HEK293T (cell line): ENCODE results near the gene VILL.

Experiments used
- CTCF ChIA-PET: fragments of 350-600 bp; formaldehyde crosslinking; extraction: SDS; loops from one replicate; lab custom pipeline; 2021; ENCODE audit warnings: antibody characterized with exemption, inconsistent platforms; lab: Yijun Ruan, JAX
- POLR2A ChIA-PET: fragments of 350-600 bp; formaldehyde crosslinking; extraction: SDS; loops from one replicate; lab custom pipeline; 2020; ENCODE audit warnings: antibody characterized with exemption, inconsistent platforms; lab: Yijun Ruan, JAX
- DNase-seq: peaks from one replicate; pipeline ENCODE4 v3.0.0; 2012; ENCODE audit warnings: mixed read lengths; ENCODE audit errors: extremely low spot score
- ARNT ChIP-seq: fragments of 450-650 bp; IDR thresholded peaks from 2 replicates; pipeline ENCODE4 v1.6.1; 2017; ENCODE audit warnings: mild to moderate bottlenecking
- BHLHE40 ChIP-seq: fragments of 450-650 bp; IDR thresholded peaks from 2 replicates; pipeline ENCODE4 v1.6.1; 2016; ENCODE audit warnings: mild to moderate bottlenecking, moderate library complexity, borderline replicate concordance
- CTBP1 ChIP-seq: fragments of 450-650 bp; IDR thresholded peaks from 2 replicates; pipeline ENCODE4 v1.6.1; 2016; ENCODE audit warnings: borderline replicate concordance
- ELF4 ChIP-seq: fragments of 450-650 bp; IDR thresholded peaks from 2 replicates; pipeline ENCODE4 v1.6.1; 2017; ENCODE audit warnings: antibody characterized with exemption
- FOXA1 ChIP-seq: fragments of 450-650 bp; IDR thresholded peaks from 2 replicates; pipeline ENCODE4 v1.6.1; 2016; ENCODE audit warnings: mild to moderate bottlenecking
- FOXK2 ChIP-seq: fragments of 450-650 bp; IDR thresholded peaks from 2 replicates; pipeline ENCODE4 v1.6.1; 2016; ENCODE audit warnings: mild to moderate bottlenecking
- FOXM1 ChIP-seq: fragments of 450-650 bp; IDR thresholded peaks from 2 replicates; pipeline ENCODE4 v1.6.1; 2017; ENCODE audit warnings: mild to moderate bottlenecking, borderline replicate concordance
- HDGF ChIP-seq: fragments of 450-650 bp; IDR thresholded peaks from 2 replicates; pipeline ENCODE4 v1.6.1; 2017; ENCODE audit warnings: antibody characterized with exemption, borderline replicate concordance
- L3MBTL2 ChIP-seq: fragments of 450-650 bp; conservative IDR thresholded peaks from 2 replicates; pipeline ENCODE4 v1.6.1; 2016; ENCODE audit warnings: mild to moderate bottlenecking
- LEF1 ChIP-seq: fragments of 450-650 bp; IDR thresholded peaks from 2 replicates; pipeline ENCODE4 v1.6.1; 2017; ENCODE audit warnings: mild to moderate bottlenecking, borderline replicate concordance
- NFRKB ChIP-seq: fragments of 450-650 bp; IDR thresholded peaks from 2 replicates; pipeline ENCODE4 v1.6.1; 2016; ENCODE audit warnings: mild to moderate bottlenecking, moderate library complexity
- SP1 ChIP-seq: fragments of 450-650 bp; IDR thresholded peaks from 2 replicates; pipeline ENCODE4 v1.6.1; 2017
- SUZ12 ChIP-seq: fragments of 450-650 bp; IDR thresholded peaks from 2 replicates; pipeline ENCODE4 v1.6.1; 2016; ENCODE audit warnings: mild to moderate bottlenecking
- TARDBP ChIP-seq: fragments of 450-650 bp; IDR thresholded peaks from 2 replicates; pipeline ENCODE4 v1.6.1; 2016
- ZNF384 ChIP-seq: fragments of 450-650 bp; IDR thresholded peaks from 2 replicates; pipeline ENCODE4 v1.6.1; 2016
- TF ChIP-seq, protein P1 (sequence below): fragments of 450-650 bp; IDR thresholded peaks from 2 replicates; pipeline ENCODE4 v1.6.1; 2016

The VILL gene

DNA sequence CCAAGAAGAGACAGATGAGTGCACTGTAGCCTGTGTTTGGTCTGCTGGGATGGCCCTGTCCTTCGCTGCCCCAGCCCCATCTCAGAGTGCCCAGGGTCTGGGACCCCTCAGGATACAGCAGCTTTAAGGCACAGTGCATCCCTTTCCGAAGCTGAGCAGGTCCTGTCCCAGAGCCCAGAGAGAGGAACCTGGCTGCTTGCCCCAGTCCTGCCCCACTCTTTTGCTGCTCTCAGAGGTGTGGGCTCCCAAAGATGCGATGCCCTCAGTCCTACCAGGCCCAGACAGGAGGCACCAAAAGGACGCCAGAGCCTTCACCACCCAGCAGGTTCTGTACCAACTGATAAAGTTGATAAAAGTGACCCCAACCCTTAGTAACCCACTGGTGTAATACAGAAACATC, 30.6 kb downstream of the VILL start:
- TF ChIP-seq LEF1 (no peak), FOXK2 (no peak), SP1 (no peak), ZNF384 (no peak), ARNT (no peak), BHLHE40 (no peak), TARDBP (no peak), NFRKB (no peak), HDGF (no peak), L3MBTL2 (no peak), SUZ12 (no peak), ELF4 (no peak), FOXA1 (no peak)
- TF ChIP-seq, protein P1, sequence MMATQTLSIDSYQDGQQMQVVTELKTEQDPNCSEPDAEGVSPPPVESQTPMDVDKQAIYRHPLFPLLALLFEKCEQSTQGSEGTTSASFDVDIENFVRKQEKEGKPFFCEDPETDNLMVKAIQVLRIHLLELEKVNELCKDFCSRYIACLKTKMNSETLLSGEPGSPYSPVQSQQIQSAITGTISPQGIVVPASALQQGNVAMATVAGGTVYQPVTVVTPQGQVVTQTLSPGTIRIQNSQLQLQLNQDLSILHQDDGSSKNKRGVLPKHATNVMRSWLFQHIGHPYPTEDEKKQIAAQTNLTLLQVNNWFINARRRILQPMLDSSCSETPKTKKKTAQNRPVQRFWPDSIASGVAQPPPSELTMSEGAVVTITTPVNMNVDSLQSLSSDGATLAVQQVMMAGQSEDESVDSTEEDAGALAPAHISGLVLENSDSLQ, result no peak
- POLR2A ChIA-PET, result interaction anchor here (1.0 kb wide), 1 partner anchor 144 kb away, joined by 3 read pairs; the partner anchor contains the start of gene OXSR1
- DNase-seq, result no peak
- CTCF ChIA-PET, result no interaction called here

DNA sequence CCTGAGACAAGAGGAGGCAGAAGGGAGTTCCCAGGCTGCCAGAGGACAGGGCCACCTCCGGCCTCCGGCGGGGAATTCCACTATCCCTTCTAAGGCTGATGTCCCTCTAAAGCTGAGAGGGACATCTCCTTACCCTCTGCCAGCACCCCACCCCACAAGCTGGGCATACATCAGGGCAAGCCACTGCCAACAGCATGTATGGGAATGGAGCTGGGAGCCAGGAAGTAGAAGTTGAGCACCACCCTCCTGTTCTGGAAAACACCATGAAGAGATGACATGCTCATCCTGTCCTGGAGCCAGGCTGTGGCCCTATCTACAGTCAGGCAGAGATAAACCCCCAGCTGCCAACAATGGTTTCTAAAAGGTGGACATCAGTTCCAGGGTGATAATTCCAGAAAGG, 31.7 kb downstream of the VILL start:
- ChIA-PET POLR2A (no interaction called here), CTCF (no interaction called here)
- DNase-seq, result no peak
- TF ChIP-seq FOXM1, result no peak
- no peak for TF ChIP-seq TARDBP
- TF ChIP-seq NFRKB, result no peak
- TF ChIP-seq LEF1, result no peak
- no peak for TF ChIP-seq FOXK2
- TF ChIP-seq L3MBTL2, result no peak
- TF ChIP-seq FOXA1, result no peak
- TF ChIP-seq SP1, result no peak
- no peak for TF ChIP-seq CTBP1
- no peak for TF ChIP-seq SUZ12
- no peak for TF ChIP-seq BHLHE40
- no peak for TF ChIP-seq ZNF384
- no peak for TF ChIP-seq ELF4
- TF ChIP-seq HDGF, result no peak
- no peak for TF ChIP-seq ARNT
- TF ChIP-seq, protein P1, result no peak

DNA sequence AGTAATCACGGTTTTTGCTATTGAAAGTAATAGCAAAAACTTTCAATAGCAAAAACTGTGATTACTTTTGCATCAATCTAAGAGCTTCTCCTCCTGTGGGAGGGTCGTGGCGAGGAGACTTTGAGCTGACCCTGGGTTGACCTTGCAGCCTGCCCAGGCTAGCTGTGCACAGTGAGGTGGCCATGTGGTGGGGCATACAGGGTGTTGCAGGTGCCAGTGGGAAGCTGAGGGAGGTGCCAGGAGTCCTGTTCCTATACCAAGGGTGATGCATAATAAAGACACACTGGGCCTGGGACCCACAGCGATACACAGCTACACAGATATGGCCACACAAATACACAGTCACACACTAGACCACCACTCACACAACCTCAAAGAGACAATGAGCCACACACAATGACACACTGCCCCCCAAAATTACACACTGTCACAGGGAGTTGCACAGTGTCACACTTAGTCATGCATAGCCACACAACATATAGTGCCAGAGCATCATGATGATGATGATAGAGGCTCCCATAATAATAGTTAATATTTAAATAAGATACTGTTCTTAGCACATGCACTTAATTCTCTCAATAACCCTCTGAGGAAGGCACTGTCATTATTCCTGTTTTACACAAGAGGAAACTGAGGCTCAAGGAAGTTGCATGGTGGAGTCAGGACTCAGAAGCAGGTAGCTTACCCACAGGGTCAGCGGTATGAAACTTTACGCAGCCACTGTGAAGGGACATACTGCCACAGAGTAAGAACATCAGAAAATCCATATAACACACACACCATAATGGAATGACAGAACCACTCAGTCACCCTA, 32.5 kb downstream of the VILL start:
- TF ChIP-seq ELF4, result no peak
- TF ChIP-seq FOXK2, result no peak
- no peak for TF ChIP-seq L3MBTL2
- no peak for TF ChIP-seq ARNT
- TF ChIP-seq SP1, result no peak
- no peak for TF ChIP-seq ZNF384
- TF ChIP-seq LEF1, result no peak
- TF ChIP-seq CTBP1, result no peak
- ChIA-PET CTCF (interaction anchor here (0.6 kb wide), 1 partner anchor 188 kb away, joined by 3 read pairs; no protein-coding TSS in a partner anchor), POLR2A (no interaction called here)
- DNase-seq, result no peak

DNA sequence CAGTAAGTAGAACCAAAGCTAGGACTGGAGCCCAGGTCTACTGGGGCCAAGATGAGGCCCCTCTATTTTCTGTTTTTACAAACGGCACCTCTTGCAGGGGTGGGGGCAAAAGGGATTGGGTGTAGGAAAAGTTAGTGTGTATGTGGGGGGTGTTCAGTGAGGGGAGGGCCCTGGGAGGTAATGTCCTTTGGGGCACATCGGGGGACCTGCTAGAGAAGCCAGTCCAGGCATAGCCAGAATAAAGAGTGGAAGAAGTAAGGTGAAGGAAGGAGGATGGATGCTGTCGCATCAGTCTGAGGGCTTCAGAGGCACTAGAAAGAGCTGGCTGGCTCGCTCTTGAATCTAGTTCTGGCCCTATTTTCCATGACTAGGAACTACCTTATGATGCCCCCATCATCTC, 36.3 kb downstream of the VILL start:
- ChIA-PET POLR2A (no interaction called here), CTCF (no interaction called here)
- TF ChIP-seq L3MBTL2 (no peak), BHLHE40 (no peak), CTBP1 (no peak), ZNF384 (no peak), TARDBP (no peak), ARNT (no peak), FOXM1 (no peak), LEF1 (no peak), ELF4 (no peak), HDGF (no peak), SUZ12 (no peak), SP1 (no peak)
- TF ChIP-seq, protein P1, result no peak
- no peak for DNase-seq

DNA sequence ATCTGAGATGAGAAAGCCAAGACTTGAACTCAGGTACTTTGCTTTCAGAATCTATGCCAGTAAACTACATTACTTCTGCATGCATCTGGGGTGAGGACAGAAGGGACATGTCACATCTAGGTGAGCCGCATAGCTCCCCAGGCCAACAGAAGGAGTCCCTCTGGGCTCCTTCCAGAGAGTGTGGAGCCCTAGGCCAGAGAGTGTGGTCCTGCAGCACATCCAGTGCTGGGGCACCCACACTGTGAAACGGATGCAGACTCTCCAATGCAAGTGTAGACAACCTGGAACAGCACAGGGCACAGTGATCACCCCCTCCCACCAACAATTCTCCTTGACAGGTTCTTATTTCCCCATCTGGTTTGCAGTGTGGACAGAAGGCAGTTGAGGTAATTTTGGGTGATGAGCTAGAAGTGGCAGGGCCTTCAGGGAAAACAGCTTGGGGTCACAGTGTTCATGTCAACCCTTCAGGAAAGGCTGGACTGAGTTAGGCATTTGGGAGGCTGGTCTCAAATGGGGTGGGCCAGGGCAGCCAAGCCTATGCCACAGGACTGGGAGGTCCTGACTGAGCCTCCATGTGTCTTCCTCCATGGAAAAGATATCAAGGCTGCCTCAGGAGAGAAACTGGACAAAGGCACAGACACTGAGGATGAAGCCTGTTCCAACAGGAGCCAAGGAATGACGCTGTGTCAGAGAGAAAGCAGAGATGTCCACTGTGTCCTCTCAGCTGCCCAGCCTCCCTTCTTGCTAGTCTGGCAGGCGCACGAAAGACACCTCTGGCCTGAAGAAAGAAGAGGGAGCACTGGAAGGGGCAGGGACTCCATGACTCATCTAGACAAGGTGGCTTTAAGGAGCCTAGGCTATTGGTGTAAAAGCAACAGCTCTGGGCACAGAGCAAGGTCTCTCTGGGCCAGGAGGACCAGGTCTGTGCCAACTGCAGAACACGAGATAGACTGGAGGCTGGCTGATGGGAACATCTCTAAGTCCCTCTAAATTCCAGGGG, 37.2 kb downstream of the VILL start:
- CTCF ChIA-PET, result no interaction called here
- TF ChIP-seq FOXK2 (no peak), TARDBP (no peak), CTBP1 (no peak), L3MBTL2 (no peak)
- no peak for DNase-seq
- POLR2A ChIA-PET, result no interaction called here
